GM21423 (cell line): ENCODE results near the gene TRIML1.

Experiments
- ATAC-seq: cut with Tn5 transposase; IDR thresholded peaks from one replicate; pipeline ENCODE4 v1.9.1; 2021; ENCODE audit warnings: mild to moderate bottlenecking, moderate library complexity; ENCODE audit not compliant: unreplicated experiment

Gene TRIML1, protein sequence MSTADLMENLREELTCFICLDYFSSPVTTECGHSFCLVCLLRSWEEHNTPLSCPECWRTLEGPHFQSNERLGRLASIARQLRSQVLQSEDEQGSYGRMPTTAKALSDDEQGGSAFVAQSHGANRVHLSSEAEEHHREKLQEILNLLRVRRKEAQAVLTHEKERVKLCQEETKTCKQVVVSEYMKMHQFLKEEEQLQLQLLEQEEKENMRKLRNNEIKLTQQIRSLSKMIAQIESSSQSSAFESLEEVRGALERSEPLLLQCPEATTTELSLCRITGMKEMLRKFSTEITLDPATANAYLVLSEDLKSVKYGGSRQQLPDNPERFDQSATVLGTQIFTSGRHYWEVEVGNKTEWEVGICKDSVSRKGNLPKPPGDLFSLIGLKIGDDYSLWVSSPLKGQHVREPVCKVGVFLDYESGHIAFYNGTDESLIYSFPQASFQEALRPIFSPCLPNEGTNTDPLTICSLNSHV

DNA sequence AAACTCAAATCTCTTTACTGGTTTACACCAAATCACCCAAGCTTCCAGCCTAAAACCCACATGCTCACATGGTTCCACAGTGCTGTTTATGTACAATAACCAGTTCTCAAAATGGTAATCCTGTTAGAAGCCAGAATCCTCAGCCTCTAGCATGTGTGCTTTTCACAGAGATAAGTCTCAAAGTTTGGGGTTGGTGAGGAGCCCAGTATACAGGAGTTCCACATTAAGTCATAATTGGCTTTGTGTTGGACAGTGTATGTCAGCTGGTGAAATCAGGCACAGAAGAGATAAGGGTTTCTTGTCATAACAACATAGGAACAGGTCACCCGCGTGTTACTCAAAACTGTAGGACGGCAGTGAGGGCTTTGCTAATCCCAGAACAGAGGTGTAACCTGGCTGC lies at the start of gene TRIML1:
Gene TRIML1 (plus strand): TSS at position 301 of the 400 bp plus-strand sequence. CDS start 118 bp downstream, outside the sequence.
- ATAC-seq: no peak

DNA sequence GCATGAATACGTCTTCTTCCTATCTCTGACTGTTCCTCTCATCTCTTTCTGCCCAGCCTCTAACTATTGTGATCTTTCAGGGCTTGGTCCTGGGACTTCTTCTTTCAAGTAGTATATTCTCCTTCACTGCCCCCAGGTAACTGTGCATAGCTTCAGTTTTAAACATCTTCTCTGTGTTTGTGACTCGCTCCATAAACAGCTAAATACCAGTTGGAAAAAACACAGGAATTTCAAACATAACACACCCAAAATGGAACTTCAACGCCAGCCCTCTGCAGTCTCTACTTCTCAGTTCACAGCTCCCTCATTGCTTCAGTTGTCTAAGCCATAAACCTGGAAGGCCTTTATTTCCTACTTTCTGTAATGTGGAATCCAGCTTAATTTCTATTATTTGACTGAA lies 46.4 kb upstream of the TRIML1 start:
- ATAC-seq: no peak

DNA sequence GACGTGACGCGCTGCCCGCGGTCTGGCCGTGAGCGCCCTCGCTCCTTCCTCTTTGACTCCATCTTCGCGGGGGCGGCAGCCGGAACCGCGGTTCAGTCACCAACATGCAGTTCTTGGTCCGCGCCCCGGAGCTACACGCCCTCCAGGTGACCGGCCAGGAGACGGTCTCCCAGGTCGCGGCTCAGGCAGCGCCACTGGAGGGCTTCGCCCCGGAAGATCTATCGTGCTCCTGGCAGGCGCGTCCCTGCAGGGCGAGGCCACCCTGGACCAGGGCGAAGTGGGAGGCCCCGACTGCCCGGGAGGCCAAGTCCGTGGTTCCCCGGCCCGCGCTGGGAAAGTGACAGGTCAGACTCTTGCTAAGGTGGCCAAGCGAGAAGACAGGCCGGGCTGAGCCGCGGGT lies 32.8 kb upstream of the TRIML1 start:
- no peak for ATAC-seq

DNA sequence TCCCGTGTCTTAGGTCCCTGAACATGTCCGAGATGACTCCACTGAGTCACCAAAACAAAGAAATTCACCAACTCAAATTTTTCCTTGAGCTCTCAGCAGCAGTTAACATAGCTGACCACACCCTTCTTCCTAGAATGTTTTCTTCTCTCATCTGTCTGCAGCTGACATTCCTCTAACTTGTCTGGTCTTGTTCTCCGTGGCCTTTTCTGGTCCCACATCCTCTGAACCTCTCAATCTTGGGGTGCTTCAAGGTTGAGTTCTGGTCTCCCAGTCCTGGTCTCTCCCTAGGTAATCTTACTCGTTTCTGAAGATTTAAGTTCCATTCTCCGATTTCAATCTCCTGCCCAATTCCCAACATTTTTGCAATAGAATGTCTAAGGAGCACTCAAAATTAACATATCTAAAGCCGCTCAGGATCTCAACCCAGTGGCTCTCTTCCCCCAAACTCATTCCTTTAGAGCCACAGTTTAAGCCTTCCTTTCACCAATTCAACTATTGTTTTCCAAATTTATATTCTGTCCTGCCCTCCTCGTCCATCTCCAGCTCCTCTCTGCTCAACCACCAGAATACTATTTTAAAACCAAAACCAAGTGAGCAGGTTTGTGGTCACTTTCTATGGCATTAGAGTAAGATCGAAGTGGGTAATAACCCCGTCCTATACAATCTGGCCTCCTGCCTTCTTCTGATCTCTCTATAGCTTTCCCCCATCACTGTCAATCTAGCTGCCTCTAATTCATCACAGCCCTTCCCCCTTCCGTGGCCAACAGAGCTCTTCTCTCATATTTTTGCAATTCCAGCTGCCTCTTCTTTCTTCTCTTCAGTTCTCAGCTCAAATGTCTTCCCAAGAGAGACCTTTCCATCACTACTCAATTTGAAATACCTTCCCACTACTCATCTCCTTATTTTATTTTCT lies 31.1 kb upstream of the TRIML1 start:
- no peak for ATAC-seq

DNA sequence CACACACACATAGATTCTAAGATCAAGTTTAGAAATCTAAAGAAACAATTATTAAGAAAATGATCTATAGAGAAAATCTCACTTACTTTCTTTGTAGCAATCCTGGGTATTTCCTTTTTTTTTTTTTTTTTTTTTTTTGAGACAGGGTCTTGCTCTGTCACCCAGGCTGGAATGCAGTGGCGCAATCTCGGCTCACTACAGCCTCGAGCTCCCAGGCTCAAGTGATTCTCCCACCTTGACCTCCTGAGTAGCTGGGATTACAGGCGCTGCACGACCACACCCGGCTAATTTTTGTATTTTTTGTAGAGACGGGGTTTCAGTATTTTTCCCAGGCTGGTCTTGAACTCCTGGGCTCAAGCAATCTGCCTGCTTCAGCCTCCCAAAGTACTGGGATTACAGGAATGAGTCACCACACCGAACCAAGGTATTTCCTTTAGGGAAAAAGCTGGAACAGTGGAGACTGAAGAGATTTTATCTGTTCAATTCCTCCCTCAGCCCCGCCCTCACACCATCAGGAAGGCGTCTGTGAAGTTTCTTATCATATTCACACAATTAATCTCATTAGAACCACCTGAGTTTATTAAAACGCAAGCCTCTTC lies 30.0 kb upstream of the TRIML1 start, which contains the start of gene TRIML2:
Gene TRIML2 (minus strand): TSS at position 447 of the 599 bp plus-strand sequence. CDS start 4,235 bp downstream, outside the sequence.
- ATAC-seq: no peak

DNA sequence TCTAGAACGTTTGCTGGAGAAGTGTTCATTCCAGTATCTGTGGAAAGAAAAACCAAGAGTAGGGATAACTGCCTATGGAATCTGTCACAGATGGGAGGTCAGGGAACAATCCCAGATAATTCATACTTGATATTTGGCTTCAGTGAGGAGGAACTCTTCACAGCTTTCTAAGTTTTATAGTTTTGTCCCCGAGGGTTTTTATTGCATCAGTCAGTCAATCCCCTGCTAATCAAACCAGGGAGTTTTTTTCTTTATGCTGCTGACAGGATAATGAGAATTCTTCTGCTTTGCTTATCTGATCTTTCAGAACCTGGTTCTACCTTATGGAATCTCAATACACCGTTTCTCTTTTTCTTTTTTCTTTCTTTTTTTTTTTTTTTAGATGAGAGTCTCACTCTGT lies 29.2 kb upstream of the TRIML1 start:
- no peak for ATAC-seq

DNA sequence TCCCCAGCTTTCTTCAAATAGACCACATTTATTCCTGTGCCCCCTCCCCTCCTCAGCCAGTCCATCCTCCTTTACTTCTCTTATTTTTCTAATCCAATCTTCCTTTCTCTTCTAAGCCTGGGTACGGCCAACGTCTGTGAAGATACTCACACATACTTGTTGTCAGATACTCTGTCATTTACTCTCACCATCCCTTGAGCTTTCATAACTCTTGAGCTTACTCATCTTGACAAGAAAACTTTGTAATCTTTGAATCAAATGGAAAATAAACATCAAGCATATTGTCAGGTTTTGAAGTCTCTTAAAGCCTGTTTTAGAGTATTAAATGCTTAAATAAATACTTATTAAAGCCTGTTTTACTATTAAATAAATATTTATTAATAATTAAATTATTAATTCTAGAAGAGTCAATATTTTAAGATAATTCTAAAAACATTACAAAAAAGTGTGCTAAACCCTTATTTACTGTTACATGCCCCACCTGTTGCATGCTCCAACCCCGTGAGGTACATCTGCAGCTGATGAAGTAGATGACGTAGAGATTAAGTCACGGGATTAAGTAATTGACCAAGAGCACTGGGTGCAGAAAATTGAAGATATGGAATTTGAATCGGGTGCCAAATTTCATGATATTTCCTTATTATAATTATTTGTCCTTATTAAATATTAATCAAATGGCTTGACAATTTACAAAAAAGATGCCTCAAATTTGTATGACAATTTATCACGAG lies 28.3 kb upstream of the TRIML1 start:
- ATAC-seq: no peak

DNA sequence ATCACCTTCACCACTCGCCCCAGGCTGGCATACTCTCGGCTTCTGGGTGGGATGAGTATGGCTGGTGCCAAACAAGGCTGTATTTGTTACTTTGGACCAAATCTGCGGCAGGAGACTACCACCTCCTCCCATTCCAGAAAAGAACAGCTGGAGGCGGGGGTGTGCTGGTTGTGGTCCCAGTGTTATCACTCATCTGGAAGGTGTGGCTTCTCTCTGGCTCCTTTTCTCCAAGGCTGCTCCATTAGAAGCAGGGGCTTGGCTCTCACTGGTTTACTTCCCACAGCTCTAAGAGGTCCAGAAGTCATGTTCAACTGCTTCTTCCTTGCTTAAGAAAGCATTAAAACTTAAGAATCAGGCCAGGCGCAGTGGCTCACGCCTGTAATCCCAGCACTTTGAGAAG lies 27.3 kb upstream of the TRIML1 start:
- no peak for ATAC-seq

DNA sequence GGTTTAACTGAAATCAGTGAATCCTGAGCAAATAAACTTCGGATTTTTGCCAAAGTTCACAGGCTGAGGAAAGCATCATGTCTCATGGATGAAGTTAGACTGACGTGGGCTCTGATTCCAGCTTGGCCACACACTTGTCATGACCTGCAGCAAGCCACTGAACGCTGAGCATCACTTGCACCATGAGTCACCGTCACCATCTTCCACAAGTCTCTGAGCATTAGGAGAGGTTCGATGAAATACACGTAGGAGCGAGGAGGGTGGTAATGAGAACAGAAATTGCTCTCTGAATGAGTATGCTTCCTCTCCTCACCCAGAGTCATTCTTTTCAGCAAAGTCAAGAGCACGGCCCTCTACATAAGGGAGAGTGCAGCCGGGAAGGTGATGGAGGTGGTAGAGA lies 26.1 kb upstream of the TRIML1 start:
- ATAC-seq: no peak

DNA sequence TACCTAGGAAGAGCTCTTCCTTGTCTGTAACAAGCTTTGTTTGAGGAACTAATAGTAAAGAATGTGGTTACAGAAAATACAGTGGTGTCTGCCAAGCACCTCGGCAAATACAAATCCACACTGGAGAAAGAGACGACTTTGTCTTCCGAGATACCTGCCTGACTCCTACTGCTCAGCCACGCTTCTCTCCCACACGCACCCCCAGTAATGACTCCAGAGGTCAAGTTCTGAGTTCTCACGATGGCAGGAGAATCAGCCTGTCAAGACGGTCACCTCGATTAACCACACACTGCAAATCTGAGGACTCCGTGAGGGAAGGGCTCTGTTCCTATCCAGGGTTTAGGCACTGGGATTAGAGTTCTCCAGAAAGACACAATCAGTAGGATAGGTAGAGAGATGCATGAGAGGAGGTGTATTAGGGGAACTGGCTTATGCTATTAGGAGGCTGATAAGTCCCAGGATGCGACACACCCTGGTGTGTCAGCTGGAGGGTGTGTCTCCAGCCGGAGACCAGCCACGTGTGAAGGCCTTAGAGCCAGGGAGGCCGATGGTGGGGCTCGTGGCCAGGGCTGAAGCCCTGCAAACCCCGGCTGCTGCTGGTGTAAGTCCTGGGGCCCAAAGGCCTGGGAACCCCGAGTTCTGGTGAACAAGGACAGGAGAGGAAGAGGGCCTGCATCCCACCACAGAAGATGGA lies 21.5 kb upstream of the TRIML1 start:
- ATAC-seq: no peak

DNA sequence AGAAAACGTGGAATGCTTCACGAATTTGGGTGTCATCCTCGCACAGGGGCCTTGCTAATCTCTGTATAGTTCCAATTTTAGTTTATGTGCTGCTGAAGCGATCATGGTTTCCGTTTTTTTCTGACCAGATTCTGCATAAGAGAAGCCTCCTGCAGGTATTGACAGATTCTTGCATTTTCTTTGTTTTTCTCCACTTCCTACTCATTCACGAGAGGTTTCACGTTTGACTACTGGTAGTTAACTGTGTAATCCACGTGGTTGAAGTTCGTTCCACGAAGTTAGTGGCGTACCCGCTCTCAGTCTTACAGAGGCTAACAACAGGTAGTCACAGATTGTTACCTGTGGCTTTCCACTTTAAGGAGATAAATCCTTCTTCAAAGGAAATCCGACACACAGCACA lies 17.7 kb upstream of the TRIML1 start:
- no peak for ATAC-seq

DNA sequence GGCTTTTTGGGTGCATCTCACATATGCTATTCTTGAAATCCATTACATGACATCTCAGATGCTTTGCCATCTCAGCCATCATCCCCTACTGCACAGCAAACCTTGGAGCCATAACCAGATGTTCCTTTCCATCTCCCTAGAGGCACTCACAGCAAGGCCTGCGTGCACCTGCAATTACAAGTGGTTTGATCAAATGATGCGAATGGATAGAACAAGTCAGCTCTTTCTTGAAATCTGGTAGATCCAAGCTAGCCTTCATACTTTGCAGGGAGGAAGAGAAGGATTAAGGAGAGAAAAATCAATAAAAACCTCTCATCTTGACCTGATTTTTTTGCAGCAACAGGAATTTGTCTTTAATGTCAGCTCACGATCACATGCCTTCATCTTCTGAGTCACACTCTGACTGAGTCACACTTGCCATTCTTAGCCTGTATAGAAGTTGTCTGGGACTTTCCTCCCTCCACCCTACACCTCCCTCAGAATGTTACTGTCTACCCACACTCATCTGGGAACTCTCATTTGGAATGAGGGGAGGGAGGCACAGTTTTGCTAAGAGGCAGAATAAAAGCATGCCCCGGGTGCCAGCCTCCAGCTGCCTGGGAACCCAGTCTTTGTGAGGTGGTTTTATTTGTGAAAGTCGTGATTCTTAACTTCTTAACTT lies 11.9 kb upstream of the TRIML1 start:
- ATAC-seq: no peak

DNA sequence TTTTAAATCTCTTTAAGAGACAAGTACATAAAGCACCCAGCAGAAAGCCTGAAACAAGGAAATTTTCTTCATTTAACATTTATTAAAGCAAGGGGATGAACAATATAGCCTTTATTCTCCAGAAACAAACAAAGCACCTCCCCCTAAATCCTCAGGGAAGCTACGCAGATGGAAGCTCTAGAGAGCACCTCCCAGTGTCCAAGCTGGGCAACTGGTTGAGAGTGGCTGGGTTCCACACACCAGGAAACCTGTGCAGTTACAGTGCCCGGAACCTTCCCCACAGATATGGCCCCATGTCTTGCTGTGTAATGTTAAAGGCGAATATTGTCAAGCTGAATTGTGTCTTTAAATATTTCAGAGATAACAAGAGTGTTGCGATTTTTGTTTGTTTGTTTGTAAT lies 8.9 kb upstream of the TRIML1 start:
- ATAC-seq: no peak

DNA sequence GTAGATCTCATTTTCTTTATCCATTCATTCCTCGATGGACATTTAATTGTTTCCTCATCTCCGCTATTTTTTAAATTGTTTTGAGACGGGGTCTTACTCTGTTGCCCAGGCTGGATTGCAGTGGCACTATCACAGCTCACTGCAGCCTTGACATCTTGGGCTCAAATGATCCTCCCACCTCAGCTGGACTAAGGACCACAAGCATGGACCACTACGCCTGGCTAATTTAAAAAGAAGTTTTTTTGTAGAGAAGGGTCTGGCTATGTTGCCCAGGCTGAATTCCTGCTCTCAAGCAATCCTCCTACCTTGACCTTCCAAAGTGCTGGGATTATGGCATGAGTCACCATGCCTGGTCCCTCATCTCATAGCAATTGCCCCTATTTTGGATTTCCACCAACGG lies 7.0 kb upstream of the TRIML1 start:
- ATAC-seq: no peak

DNA sequence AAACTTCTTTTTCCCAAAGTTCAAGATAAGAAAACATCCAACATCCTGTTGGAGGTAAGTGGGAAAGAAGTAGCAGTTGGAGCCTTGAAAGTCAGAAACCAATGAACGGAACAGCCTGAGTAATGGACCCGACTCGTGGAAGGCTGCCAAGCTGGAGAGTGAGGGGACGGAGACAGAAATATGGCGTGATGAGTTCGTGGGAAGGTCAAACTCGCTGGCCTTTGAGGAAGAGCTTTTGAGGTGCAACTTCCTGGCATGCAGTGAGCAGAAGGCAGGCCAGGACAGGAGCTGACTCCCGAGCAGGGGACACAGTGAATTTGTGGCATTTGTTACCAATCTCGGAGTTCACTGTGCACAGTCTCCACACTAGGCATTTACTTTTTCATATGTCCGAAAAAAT lies 1.0 kb upstream of the TRIML1 start:
- no peak for ATAC-seq

DNA sequence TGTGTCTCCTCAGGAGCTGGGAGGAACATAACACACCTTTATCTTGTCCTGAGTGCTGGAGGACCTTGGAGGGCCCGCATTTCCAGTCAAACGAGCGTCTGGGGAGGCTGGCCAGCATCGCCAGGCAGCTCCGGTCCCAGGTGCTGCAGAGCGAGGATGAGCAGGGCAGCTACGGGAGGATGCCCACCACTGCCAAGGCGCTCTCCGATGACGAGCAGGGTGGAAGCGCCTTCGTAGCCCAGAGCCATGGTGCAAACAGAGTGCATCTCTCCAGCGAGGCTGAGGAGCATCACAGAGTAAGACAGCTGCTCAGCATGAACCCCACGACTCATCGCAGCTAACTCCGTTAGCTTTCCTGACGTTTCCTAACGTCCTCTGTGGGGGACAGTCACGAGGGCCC lies 430 bp downstream of the TRIML1 start:
- ATAC-seq: no peak

DNA sequence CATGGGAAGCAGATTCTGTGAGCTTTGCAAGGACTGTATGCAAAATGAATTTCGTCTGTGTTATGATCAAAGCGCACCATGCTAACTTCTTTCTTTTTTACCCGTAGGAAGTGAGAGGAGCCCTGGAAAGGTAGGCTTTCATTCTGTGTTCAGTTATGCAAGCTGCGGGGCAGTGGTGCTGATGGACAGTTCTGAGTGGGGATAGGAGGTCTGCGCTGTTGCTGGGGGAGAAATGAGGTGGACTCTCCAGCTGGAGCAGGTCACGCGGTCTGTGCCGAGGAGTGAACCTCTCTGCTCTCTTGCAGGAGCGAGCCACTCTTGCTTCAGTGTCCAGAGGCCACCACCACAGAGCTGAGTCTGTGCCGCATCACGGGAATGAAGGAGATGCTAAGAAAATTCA lies 4.5 kb downstream of the TRIML1 start:
- ATAC-seq: no peak

DNA sequence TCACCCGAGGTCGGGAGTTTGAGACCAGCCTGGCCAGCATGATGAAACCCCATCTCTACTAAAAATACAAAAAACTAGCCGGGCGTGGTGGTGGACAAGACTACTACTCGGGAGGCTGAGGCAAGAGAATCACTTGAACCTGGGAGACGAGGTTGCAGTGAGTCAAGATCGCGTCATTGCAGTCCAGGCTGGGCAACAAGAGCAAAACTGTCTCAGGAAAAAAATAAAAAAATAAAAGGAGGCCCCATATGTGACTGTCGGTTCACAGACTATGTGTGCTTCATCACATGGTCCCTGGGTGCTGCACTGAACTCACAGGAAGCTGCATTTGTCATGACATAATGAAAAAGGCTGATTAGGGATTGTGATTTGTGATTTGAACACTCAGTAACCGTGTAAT lies 6.4 kb downstream of the TRIML1 start:
- ATAC-seq: no peak

DNA sequence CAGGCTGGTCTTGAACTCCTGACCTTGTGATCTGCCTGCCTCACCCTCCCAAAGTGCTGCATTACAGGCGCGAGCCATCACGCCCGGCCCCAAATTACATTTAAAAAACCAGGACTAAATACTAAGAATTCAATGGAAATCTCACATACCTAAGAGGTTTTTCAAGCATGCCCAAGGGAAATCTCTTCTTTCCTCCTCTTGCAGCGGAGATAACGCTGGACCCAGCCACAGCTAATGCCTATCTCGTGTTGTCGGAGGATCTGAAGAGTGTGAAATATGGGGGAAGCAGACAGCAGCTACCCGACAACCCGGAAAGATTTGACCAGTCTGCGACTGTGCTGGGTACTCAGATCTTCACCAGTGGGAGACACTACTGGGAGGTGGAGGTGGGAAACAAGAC lies 7.4 kb downstream of the TRIML1 start:
- ATAC-seq: no peak

DNA sequence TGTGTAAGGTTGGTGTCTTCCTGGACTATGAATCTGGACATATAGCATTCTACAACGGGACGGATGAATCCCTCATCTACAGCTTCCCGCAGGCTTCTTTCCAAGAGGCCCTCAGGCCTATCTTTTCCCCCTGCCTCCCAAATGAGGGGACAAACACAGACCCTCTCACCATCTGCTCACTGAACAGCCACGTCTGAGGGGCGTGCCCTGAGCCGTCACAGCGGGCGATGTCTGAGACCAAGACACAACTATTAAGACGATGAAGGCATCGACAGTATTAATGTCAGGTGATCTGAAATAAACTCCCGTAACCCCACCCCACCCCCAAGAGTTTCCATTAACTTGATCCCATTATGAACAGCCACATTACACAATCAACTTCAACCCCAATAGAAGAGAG lies 7.9 kb downstream of the TRIML1 start:
- no peak for ATAC-seq
